Measurements from ENCODE around the gene IGSF9B. TPM values are rescaled to one million over a fixed set of nuclear protein-coding genes. Genes with fewer than 3 reads are reported as not detected.

Gene IGSF9B
- total and polyA plus RNA-seq, 9 of the 15 experiments (the other 6 are each of a cell fraction or from before 2014, with no cell fraction given), result 0.09 TPM; not detected in 8

DNA sequence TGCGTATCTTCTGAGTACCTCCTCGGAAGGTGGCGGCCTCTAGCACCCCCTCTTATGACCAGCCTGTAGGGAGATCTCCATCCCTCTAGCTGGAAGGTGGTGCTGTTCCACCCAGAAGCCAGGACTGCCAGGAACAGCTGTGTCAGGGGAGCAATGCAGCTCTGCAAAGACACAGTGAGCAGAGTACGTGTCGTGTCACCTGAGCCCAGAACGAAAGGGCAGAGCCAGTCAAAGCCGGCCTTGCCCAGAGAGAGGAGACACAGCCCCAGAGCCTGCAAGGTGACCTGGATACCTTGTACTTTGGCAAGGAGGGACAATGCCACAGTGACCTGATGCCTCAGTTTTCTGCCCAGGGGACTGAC, 18.7 kb upstream of the IGSF9B start:
- Histone ChIP-seq H3K9me3 (replicated peaks; ENCODE audit: control insufficient read depth, insufficient read depth, low read depth, low read length) (no peaks in the 10 kb centered on the region), H3K4me2 (ENCODE audit: insufficient read depth, low read length) (no peak overlapping the region), H3K79me2 (ENCODE audit: control insufficient read depth, insufficient read depth, low read length) (no peaks in the 10 kb centered on the region), H3K36me3 (ENCODE audit: control insufficient read depth, insufficient read depth, low read length) (no peaks in the 10 kb centered on the region), H2AFZ (ENCODE audit: low read depth, low read length) (no peak overlapping the region), H3K4me3 (no peak overlapping the region), H3K9ac (ENCODE audit: insufficient read depth in 1 of 2, low read depth in 2 of 2, low read length in 2 of 2) (no peak overlapping the region), H3K27me3 (ENCODE audit: control insufficient read depth in 2 of 2, insufficient read depth in 2 of 2, low read length in 2 of 2) (peaks cover 0 to 48% of the 10 kb centered on the region in 2 experiments; a peak in 2 of 5 replicates), H4K20me1 (replicated peaks; ENCODE audit: control insufficient read depth, insufficient read depth, low read length) (no peaks in the 10 kb centered on the region), H3K9me1 (ENCODE audit: control insufficient read depth, insufficient read depth, low read length) (no peaks in the 10 kb centered on the region), H3K4me1 (replicated peaks in 1 of 2; ENCODE audit: control insufficient read depth in 2 of 2, insufficient read depth in 2 of 2, low read length in 2 of 2) (no peaks in the 10 kb centered on the region), H3K27ac (ENCODE audit: extremely low read depth, low read depth, low read length) (no peak overlapping the region)
- intact Hi-C loops (cut with micrococcal nuclease) (no loop called here), in situ Hi-C loops (cut with MboI) (no loop called here)
- POLR2A ChIA-PET, result no interaction called here
- no peak for TF ChIP-seq CHD4 (IDR thresholded peaks at IDR 0.05; ENCODE audit: insufficient read depth, insufficient replicate concordance, low read depth, low read length, poor library complexity, severe bottlenecking)
- TF ChIP-seq JUN (IDR thresholded peaks at IDR 0.05; ENCODE audit: borderline replicate concordance, low read depth, low read length), result no peak
- no peak for TF ChIP-seq JUN (CRISPR knock-in tag; IDR thresholded peaks at IDR 0.05; ENCODE audit: borderline replicate concordance)
- 0% methylated on average over 4 of the region's 7 CpGs for WGBS (ENCODE audit: insufficient coverage, low coverage, missing lambda C conversion rate)
- CTCF ChIA-PET (ENCODE audit: low intra/inter-chr PET ratio), result no interaction called here
- no peak for DNase-seq (ENCODE audit: extremely low read depth in 1 of 4, low spot score in 3 of 4)
- no peak for FAIRE-seq
- ATAC-seq, result no peak
- BruUV-seq (replicated peaks), result no TSS peak

DNA sequence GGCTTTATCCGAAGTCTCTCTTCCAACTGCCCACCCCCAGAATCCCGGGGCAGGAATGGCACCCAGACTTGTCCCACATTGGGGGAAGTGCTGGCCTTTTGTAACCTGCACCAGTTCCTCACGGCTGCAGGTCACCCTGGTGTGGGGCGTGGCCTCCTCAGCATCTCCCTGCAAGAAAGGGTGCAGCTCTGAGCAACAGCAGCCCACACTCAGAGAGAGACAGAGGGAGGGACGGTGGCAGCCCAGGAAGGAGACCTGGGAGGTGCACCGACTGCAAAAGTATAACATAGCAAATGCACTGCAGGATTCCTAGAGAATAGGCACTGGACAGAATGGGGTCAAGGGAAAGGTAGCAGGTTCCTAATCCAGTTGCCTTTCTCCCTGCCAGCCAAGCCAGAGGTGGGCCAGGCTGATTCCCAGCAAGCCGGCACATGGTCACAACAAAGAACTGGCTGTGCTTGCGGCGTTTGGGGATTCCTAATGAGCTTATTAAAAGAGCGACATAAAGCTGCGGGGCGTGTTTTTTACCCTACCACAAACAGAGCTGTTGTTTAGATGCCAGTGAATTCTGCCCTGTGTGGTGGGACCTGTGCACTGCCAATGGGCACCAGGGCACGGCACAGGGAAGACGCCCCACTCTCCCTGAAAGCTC, 18.2 kb upstream of the IGSF9B start:
- Histone ChIP-seq H3K4me3 (no peak overlapping the region), H3K27me3 (ENCODE audit: control insufficient read depth in 2 of 2, insufficient read depth in 2 of 2, low read length in 2 of 2) (peaks cover 0 to 48% of the 10 kb centered on the region in 2 experiments; a peak in 2 of 5 replicates), H3K9me1 (ENCODE audit: control insufficient read depth, insufficient read depth, low read length) (no peaks in the 10 kb centered on the region), H3K9ac (ENCODE audit: insufficient read depth in 1 of 2, low read depth in 2 of 2, low read length in 2 of 2) (no peak overlapping the region), H3K9me3 (replicated peaks; ENCODE audit: control insufficient read depth, insufficient read depth, low read depth, low read length) (no peaks in the 10 kb centered on the region), H2AFZ (ENCODE audit: low read depth, low read length) (no peak overlapping the region), H3K4me1 (replicated peaks in 1 of 2; ENCODE audit: control insufficient read depth in 2 of 2, insufficient read depth in 2 of 2, low read length in 2 of 2) (no peaks in the 10 kb centered on the region), H3K27ac (ENCODE audit: extremely low read depth, low read depth, low read length) (no peak overlapping the region), H3K4me2 (ENCODE audit: insufficient read depth, low read length) (no peak overlapping the region), H3K36me3 (ENCODE audit: control insufficient read depth, insufficient read depth, low read length) (no peaks in the 10 kb centered on the region), H4K20me1 (replicated peaks; ENCODE audit: control insufficient read depth, insufficient read depth, low read length) (no peaks in the 10 kb centered on the region), H3K79me2 (ENCODE audit: control insufficient read depth, insufficient read depth, low read length) (no peaks in the 10 kb centered on the region)
- ATAC-seq (no peak), DNase-seq (ENCODE audit: extremely low read depth in 1 of 4, low spot score in 3 of 4) (no peak), FAIRE-seq (no peak)
- ChIA-PET POLR2A (no interaction called here), CTCF (ENCODE audit: low intra/inter-chr PET ratio) (no interaction called here)
- WGBS (ENCODE audit: insufficient coverage, low coverage, missing lambda C conversion rate), result under 1% methylated on average over 13 of the region's 14 CpGs
- intact Hi-C loops (cut with micrococcal nuclease), result no loop called here
- no TSS peak for BruUV-seq (replicated peaks)
- TF ChIP-seq CHD1 (IDR thresholded peaks at IDR 0.05; ENCODE audit: low read length), result no peak
- in situ Hi-C loops (cut with MboI), result no loop called here
